CD4-positive, alpha-beta T cell treated with Interferon alpha-2 for 1 hour (primary cell): Measurements from ENCODE around the gene AHSG.
"Not testable (repeated sequence)": the region's sequence is repeated elsewhere in the genome, so short reads cannot be mapped to it uniquely, and the experiment has no call there.

ENCODE experiments used
- DNase-seq, 2 donors: peaks; one replicate each; pipeline ENCODE4 v3.0.0-alpha.2; 2020 to 2022

AHSG gene, protein sequence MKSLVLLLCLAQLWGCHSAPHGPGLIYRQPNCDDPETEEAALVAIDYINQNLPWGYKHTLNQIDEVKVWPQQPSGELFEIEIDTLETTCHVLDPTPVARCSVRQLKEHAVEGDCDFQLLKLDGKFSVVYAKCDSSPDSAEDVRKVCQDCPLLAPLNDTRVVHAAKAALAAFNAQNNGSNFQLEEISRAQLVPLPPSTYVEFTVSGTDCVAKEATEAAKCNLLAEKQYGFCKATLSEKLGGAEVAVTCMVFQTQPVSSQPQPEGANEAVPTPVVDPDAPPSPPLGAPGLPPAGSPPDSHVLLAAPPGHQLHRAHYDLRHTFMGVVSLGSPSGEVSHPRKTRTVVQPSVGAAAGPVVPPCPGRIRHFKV

DNA sequence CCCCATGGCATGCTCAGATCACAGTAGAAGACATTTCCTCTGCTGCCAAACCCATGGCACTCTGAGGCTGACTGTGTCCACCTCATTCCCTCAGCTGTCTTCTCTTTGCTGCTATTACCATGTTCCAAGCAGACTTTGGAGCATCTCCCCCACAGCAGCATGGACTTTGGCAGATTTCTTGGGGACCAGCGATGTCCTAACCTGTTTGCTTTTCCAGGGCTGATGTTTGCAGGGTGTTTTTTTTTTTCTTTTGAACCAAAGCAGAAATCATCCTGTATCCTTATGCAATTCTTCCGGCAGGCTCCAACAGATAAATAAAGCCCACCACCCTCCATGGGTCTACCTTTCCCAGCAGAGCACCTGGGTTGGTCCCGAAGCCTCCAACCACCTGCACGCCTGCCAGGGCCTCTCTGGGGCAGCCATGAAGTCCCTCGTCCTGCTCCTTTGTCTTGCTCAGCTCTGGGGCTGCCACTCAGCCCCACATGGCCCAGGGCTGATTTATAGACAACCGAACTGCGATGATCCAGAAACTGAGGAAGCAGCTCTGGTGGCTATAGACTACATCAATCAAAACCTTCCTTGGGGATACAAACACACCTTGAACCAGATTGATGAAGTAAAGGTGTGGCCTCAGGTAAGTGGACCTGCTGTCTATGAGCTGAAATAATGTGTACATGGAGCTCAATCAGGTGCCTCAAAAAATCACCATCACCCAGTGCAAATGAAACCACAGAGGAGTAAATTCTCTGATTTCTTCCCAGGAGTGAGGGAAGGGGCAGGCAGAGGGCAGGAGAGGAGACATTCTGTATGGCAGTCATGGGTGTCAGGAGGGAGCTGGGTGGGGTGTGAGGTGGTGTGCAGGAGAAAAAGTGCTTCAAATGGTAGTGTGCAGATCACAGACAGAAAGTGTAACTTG lies at the start of gene AHSG:
AHSG (plus strand) TSS at position 340 of the 916 bp plus-strand sequence; CDS start at position 422, 82 bp downstream.
- no peak for DNase-seq

DNA sequence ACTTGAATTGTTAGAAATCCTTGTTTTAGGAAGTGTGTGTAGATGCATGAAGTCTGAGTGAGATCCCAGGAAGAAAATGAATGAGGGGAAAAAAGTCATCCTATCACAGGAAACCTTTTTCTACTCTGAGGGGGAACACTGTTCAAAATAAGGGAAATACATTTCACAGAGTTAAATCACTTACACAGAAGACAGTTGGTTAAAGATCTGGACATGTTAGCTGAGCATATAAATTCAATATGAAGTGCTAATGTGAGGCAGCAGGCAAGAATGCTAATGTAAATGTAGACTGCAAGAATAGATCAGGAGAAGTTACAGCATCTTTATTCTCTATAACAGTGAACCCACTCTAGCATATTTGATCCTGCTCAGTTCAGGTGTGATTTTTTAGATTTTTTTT lies 48.3 kb upstream of the AHSG start:
- DNase-seq, result no peak

DNA sequence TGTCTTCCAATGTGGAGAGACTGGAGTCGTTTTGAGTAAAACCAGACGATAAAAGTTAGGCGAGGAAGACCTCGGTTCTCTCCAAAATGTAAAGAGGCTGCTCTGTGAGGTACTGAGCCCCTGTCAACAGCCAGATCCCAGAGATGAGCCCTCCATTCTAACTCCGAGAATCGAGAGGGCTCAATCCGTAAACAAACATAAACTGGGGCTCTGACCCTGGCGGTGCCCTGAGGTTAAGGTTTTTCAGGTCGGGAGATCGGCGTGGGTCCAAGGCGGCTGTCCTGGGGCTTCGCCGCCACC lies 46.1 kb upstream of the AHSG start:
- DNase-seq, result no peak

DNA sequence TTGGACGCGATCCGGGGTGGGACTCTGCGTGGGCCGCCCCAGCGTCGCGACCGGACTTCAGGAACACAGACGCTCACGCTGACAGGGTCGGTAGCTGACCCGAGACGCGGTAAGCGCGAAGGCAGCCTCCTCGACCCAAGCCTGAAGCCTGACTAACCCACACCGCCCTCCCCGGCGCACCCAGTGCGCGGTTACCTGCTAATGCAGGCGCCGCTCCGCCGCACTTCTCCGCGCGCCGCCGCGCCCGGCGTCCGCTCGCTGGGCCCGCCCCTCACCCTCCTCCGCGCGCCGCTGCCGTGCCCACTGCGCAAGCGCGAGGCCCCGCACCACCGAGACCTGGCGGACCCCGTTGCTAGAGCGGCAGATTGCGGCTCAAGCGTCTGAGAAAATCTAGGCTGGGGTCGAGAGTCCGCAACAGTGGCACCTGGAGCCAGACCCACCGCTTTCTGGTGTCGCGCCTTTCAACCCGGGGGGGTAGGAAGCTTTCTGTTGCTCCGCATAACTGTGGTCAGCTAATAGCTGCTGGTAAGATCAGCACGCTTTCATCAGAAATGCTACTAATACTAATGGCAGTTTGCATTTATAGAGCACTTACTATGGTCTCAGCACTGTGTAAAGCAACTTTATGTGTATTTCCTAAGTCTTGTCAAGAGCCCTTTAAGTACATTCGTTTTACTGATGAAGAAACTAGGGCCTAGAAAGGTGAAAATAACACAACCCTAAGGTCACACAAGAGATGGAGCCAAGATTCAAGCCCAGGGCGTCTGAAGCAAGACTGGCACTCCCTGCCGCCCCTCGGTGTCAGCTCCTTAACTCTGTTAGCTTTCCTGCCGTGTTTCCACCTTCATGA lies 45.6 kb upstream of the AHSG start, which contains the start of gene TBCCD1:
TBCCD1 (minus strand) TSS at position 268 of the 850 bp plus-strand sequence. CDS start 3,010 bp downstream, outside the sequence.
- peak; percentile 93 to 97 for DNase-seq

DNA sequence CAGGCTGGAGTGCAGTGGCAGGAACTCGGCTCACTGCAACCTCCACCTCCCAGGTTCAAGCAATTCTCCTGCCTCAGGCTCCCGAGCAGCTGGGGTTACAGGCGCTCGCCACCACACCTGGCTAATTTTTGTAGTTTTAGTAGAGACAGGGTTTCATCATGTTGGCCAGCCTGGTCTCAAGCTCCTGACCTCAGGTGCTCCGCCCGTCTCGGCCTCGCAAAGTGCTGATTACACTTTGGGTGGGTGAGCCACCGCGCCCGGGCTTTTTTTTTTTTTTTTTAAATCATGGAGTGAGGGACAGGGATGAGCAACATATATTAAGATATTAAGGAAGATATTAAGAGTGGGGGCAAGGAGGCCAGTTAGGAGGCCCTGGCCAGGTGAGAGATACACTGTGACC lies 43.5 kb upstream of the AHSG start:
- DNase-seq, result not testable (repeated sequence)

DNA sequence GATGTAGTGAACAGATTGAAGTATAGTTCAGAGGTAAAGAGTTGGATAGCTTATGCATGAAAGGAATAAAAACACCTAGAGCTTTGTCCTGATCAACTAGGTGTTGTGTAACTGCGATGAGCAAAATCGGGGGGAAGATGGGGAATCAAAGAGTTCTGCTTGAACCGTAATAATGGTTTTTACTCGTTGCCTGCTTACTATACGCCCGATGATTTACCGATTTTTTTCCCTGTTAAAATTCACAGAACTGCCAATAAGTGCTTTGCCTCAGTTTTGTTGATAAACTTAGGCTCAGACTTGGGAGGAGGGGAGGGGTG lies 43.1 kb upstream of the AHSG start:
- DNase-seq, result no peak

DNA sequence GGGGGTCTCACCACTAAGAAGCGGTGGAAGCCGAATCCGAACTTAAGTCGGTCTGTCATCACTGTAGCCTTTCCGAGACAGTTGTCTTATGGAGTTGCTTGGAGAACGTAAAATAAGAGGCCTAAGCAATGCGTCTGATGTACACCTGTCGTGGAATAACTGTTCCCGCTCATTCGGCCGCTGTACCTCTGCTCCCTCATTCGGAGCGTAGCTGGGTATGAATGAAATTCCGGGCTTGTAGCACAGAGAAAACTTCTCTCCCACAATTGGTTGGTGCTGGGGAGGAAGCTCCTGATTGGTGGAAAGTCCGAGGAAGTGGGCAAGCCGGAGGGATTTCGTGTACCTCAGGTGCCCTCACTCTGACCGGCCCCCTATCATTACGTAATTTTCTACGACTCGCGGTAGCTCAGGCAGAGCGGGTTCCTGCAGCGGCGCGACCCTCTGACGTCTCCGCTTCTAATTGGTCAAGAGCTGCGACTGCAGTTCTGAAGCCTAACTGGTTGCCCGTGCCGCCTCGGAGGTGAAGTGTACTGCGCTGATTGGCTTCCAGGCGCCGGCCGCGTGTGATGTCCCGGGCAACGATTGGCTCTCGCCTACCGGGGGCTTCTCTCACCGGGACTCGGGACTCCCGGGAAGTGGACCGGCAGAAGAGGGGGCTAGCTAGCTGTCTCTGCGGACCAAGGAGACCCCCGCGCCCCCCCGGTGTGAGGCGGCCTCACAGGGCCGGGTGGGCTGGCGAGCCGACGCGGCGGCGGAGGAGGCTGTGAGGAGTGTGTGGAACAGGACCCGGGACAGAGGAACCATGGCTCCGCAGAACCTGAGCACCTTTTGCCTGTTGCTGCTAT lies 42.5 kb upstream of the AHSG start, which contains the start of gene DNAJB11:
DNAJB11 (plus strand) TSS at position 625 of the 845 bp plus-strand sequence; CDS start at position 803, 178 bp downstream.
- peak; percentile 99 for DNase-seq

DNA sequence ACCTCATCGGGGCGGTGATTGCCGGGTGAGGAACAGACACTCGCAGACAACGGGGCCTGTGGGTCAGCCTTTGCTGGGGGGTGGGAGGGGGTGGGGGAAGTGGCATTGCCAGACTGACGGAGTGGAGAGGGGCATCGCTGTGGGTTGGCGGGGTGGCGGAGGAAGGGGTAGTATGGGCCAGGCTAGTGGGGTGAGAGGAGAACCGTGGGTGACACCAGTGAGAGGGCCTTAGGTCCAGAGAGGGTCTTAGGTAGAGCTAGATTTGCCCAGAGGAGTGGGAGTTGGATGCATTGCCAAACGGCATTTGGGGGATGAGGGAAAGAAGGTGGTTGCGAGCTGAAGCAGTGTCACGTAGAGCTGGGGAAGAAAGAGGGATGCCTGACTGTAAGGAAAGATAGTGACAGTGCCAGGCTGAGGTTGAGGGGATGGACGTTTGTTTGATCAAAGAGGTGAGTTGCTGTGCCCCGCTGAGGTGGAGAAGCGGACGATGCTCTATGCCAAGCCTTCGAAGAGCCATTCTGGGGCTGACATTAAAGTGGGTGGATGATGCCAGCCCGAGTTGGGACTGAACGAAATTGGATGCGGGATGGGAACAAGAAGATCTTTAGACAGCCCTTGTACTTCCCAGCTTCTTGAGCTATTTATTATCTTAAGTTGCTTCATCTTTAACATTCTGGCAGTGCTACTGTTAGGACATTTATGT lies 41.8 kb upstream of the AHSG start:
- DNase-seq, result no peak

DNA sequence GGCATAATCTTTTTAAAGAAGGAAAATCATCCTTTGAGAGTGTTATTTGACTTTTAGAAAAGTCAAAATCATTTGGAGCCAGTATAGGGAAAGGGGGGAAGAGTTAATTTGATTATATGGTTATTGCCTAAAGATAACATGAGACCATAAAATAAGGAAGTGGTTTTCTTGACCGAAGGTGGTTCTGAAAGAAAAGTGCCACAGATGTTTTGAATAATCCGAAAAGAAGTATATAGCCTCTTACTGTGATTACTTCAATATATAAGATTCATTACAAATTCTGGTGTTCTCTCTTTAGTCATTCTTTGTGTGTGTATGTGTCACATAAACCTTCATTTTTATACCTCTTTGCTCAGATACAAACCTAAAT lies 41.2 kb upstream of the AHSG start:
- DNase-seq, result no peak

DNA sequence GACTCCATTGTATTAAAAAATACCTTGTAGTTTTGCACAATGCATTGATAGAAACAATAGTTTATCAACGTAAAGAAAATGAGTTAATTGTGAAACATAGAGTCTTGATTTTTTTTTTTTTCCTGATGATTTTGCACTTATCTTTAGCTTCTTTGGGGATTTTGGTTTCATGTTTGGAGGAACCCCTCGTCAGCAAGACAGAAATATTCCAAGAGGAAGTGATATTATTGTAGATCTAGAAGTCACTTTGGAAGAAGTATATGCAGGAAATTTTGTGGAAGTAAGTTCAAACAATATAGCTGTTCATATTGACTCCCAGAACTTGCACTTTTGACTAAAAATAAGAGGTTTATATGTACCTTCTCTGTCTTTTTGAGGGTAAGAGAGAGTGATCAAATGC lies 35.3 kb upstream of the AHSG start:
- no peak for DNase-seq

DNA sequence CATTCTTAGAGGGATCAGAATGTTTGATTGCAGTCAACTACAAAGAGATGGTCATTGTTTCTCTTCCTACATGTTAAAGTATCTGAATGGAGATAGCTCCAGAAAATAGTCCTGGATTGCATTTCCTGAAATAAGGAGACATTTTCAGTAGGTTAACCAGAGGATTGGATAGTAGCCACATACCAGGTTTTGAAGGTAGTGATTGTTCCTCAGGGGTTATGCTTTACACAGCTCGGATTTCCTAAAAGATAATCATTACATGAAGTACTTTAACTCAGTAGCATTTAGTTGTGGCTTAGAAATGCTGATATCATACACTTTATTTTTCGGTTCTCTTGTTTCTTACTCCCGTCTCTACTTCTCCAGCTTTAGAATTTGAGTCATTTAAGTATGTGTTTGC lies 32.1 kb upstream of the AHSG start:
- DNase-seq, result no peak

DNA sequence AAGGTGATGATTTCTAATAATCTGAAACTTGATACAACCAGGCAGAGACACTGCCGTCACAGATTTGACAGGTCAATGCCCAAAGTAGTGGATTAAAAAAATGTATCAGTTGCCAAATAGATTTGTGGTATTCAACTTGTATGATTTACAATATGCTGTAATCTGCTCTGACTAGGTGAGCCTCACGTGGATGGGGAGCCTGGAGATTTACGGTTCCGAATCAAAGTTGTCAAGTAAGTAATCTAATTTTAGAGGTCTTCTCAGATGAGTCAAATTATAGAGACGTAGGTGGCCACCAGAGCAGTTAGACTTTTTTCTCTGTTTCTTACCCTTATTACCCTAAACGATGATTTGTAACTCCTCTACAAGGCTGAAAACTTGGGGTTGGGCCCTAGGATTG lies 30.3 kb upstream of the AHSG start:
- DNase-seq, result no peak

DNA sequence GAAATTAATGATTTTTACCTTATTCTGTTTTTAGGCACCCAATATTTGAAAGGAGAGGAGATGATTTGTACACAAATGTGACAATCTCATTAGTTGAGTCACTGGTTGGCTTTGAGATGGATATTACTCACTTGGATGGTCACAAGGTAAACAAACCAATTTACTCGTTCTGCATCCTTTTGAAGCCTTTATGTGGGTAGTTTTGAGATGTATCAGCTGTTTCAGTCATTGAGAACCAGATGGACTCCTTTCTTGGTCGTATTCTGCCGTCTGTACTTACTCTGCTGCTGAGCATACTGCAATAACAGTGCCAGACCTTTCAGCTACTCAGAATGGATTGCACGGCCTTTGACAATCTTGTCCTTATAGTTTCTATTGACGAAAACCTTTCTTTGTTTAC lies 29.0 kb upstream of the AHSG start:
- DNase-seq, result no peak

DNA sequence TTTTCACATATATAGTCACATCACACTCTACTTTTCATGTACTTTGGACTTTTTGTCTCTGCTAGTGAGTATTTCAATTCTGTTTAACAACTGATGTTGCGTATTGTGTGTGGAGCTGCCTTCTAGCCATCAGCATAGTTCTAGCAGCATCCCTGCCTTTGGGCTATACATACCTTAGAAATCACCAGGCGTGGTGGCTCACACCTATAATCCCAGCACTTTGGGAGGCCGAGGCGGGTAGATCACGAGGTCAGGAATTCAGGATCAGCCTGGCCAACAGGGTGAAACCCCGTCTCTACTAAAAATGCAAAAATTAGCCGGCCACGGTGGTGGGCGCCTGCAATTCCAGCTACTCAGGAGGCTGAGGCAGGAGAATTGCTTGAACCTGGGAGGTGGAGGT lies 26.6 kb upstream of the AHSG start:
- not testable (repeated sequence) for DNase-seq

DNA sequence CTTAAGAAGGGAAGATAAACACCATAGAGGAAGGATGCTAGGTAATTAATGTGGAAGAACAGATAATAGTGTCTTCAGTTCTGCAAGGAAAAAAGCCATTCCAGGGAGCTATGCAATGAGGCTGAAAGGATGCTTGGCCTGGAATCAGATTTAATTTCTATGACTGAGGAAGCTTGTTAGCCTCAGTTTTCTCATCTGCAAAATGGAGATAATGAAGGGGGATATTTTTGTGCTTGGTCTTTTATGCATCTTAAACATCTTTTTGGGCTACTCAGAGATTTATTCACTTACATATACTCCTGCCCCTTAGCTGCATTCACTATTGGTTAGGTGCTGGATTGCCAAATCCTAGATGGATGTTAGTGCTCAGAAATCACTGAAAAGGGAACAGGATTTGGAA lies 25.7 kb upstream of the AHSG start:
- no peak for DNase-seq

DNA sequence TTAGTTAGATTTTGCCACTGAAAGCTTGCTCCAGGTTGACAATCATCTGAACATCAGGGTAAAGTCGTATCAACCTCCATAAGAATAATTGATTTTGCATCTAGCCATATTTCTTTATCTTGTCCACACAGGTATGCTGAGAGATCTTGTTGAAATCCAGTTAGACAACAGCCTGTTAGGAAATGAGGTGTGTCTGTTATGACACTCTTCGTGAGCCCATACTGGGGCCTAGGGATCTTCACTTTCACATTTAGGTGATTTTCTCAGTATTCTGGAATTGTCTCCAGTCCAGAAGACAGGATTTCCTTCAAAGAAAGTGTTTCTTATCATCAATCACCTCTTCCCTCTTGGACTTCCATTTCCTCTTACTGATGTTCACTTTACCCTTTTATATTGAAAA lies 24.2 kb upstream of the AHSG start:
- no peak for DNase-seq

DNA sequence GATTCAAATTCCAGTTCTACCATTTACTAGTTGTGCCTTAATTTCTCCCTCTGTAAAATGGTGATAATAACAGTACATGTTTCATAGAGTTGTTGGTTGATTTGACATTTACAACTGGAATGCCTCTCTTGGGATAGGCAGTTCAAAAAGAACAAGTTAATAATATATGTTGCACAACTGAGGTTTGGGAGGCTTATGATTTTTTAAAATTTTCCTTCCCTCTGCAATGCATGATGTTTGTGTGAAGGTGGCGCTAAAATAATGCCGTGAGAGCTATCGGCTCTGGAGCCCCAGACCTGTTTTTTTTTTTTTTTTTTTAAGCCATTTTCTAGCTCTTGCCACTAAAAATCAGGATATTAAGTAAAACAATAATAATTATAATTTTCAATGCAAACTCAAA lies 23.7 kb upstream of the AHSG start:
- DNase-seq, result no peak

DNA sequence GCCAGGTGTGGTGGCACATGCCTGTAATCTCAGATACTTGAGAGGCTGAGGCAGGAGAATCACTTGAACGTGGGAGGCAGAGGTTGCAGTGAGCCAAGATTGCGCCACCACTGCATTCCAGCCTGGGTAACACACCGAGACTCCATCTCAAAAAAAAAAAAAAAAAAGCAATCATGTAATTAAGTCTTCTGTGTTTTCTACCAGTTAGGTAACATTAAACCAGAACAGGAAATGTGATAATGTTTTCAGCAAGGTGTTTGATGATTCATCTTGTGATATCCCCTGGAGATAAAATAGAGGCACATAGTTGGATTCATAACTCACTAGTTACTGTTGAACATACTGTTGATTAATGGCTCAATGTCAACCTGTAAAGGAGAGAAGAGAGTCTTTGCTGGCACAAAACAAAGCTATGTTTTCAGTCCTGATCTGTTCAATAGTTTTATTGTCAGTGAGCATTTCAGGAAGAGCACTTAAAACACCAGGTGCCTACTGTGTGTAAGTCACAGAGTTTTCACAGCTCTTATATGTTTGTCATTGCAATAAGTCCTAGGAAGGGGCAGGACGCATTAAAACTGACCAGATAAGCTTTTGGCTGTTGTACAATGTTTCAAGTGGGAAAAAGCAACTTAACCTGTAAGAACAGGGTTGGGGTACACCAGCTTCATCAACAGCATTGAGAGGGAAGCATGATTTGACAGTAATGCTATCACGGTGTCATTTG lies 22.8 kb upstream of the AHSG start:
- peak in 1 of 2 donors; percentile 29 for DNase-seq

DNA sequence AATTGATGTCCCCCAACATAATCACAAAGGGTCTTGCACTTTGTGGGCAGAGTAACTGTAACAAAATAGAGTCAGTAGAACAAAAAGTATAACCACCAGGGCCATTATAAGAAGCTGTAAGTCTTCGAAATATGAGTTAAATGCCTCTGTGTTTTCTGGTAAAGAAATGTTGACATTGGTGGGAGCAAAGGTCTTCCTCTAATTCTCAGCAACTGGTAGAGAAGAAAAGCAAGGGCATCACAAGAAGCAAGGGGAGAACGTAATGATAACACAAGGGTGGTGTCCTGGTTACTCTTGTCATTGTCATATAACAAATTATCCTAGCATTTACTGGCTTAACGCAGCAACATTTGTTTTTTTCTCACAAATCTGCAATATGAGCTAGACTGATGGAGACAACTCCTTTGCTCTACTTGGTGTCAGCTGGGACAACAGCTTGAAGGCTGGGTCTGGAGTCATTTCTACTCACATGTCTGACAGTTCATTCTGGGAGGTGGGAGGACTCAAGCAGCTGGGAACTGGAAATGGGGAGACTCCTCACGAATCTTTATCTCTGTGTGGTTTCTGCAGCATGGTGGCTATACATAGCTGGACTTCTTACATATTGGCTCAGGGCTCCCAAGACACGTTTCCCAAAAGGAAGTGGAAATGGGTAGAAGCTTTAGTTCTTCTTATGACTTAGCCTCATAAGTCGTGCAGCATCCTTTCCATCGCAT lies 22.1 kb upstream of the AHSG start:
- no peak for DNase-seq

DNA sequence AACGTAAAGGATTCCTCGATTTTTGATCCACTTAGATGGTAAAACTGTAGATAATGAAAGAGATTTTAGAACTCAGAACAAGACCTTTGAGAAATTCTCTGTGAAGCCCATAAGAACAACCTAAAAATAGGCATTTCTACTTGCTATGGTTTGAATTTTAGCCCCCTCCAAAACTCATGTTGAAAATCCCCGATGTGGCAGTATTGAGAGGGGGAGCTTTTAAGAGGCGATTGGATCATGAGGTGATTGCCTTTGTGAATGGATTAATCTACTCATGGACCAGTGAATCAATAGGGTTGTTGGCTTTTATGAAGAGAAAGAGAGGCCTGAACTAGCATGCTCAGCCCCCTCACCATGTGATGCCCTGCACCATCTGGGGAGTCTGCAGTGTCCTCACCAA lies 20.2 kb upstream of the AHSG start:
- no peak for DNase-seq
